Activated B cell treated with CpG ODN at 0.5 μM for 24 hours (primary cell): ENCODE data around the gene ILKAP. TPM values are rescaled to one million over a fixed set of nuclear protein-coding genes. Genes with fewer than 3 reads are reported as not detected.
A peak's percentile ranks its signal among the peaks of the same experiment; 100 is the strongest.

ENCODE experiments used
- ATAC-seq: fragments of 200-7000 bp; cut with Tn5 transposase; one replicate; pipeline ENCODE4 v1.10.0; 2021; ENCODE audit warnings: low read depth, mild to moderate bottlenecking, moderate library complexity
- CTCF ChIA-PET: fragments of 350-600 bp; sonication (Branson Sonifier 250); formaldehyde crosslinking; loops from one replicate; lab custom pipeline; 2021; ENCODE audit warnings: antibody characterized with exemption; lab: Charles Lee
- POLR2A ChIA-PET: fragments of 350-600 bp; sonication (Branson Sonifier 250); formaldehyde crosslinking; loops from one replicate; lab custom pipeline; 2021; ENCODE audit warnings: antibody characterized with exemption; lab: Charles Lee
- DNase-seq: peaks from one replicate; pipeline ENCODE4 v3.0.0; 2022
- H3K27ac Mint-ChIP-seq: one replicate; pipeline ENCODE4 v1.8.0; 2020; ENCODE audit warnings: mixed read lengths
- H3K27me3 Mint-ChIP-seq: one replicate; pipeline ENCODE4 v1.8.0; 2021; ENCODE audit warnings: mixed read lengths
- H3K36me3 Mint-ChIP-seq: one replicate; pipeline ENCODE4 v1.8.0; 2021; ENCODE audit warnings: low read depth, mixed read lengths
- H3K4me1 Mint-ChIP-seq: one replicate; pipeline ENCODE4 v1.8.0; 2021; ENCODE audit warnings: mixed read lengths
- H3K4me3 Mint-ChIP-seq: one replicate; pipeline ENCODE4 v1.8.0; 2020; ENCODE audit warnings: mild to moderate bottlenecking, mixed read lengths
- H3K9me3 Mint-ChIP-seq: one replicate; pipeline ENCODE4 v1.8.0; 2020; ENCODE audit warnings: mixed read lengths
- CTCF ChIP-seq: fragments of 200-600 bp; IDR thresholded peaks from one replicate; pipeline ENCODE4 v1.8.0; 2022; ENCODE audit warnings: antibody characterized with exemption, mild to moderate bottlenecking
- intact Hi-C: fragments of 100-400 bp; cut with micrococcal nuclease; formaldehyde crosslinking; loops from one replicate; pipeline ENCODE4 v1.15.1; 2024
- total RNA-seq: library from RNA; stranded (reverse); gene quantifications from 2 replicates; pipeline ENCODE4 v1.2.3, GENCODE V29; 2022

ILKAP gene
- total RNA-seq: 64.4 and 77.3 TPM in 2 replicates

- POLR2A ChIA-PET: interaction anchor here (0.6 to 2.0 kb wide), 13 partner anchors 9 to 263 kb away, joined by 3 to 11 read pairs (median 4); partner anchors contain the start of gene SCLY
- Mint-ChIP-seq H3K4me3 (peak within 1 kb of the TSS; percentile 85), H3K9me3 (no peaks in the 10 kb centered on the region), H3K27me3 (no peaks in the 10 kb centered on the region), H3K36me3 (peaks cover 6% of the 10 kb centered on the region), H3K27ac (peak within 1 kb of the TSS; percentile 89), H3K4me1 (peaks cover 48% of the 10 kb centered on the region)
- ATAC-seq: peak; percentile 97
- no peak for TF ChIP-seq CTCF
- intact Hi-C loops: loop anchor here (1.0 kb wide), 5 partner anchors 28 to 235 kb away; partner anchors contain the start of gene PER2
- CTCF ChIA-PET: no interaction called here
- peak; percentile 90 for DNase-seq
Measured at GRCh38 chr2:238203094-238203972, at the start of gene ILKAP. Gene ILKAP, minus strand, starts transcription at chr2:238203695. Its CDS starts 142 bp downstream, at chr2:238203553.

- no peaks in the 10 kb centered on the region for H3K4me1 Mint-ChIP-seq
- CTCF ChIA-PET: interaction anchor here (2.3 kb wide), 1 partner anchor 10 kb away, joined by 13 read pairs; no protein-coding TSS in a partner anchor
- H3K36me3 Mint-ChIP-seq: peaks cover 71% of the 10 kb centered on the region
- no peak for TF ChIP-seq CTCF
- POLR2A ChIA-PET: no interaction called here
- no peak overlapping the region for H3K4me3 Mint-ChIP-seq
- no peaks in the 10 kb centered on the region for H3K27me3 Mint-ChIP-seq
- DNase-seq: no peak
- H3K27ac Mint-ChIP-seq: no peak overlapping the region
- no peak for ATAC-seq
- H3K9me3 Mint-ChIP-seq: no peaks in the 10 kb centered on the region
- intact Hi-C loops: no loop called here
Measured at GRCh38 chr2:238252766-238253630, 49.5 kb upstream of the ILKAP start.

GRCh38 chr2:238251986-238252385 is 48.5 kb upstream of the ILKAP start:
- H3K36me3 Mint-ChIP-seq: peaks cover 72% of the 10 kb centered on the region
- ChIA-PET CTCF (no interaction called here), POLR2A (no interaction called here)
- H3K27me3 Mint-ChIP-seq: no peaks in the 10 kb centered on the region
- H3K27ac Mint-ChIP-seq: no peak overlapping the region
- no peak for TF ChIP-seq CTCF
- H3K4me3 Mint-ChIP-seq: no peak overlapping the region
- no peak for DNase-seq
- intact Hi-C loops: no loop called here
- no peaks in the 10 kb centered on the region for H3K4me1 Mint-ChIP-seq
- no peak for ATAC-seq
- H3K9me3 Mint-ChIP-seq: no peaks in the 10 kb centered on the region

- Mint-ChIP-seq H3K27me3 (no peaks in the 10 kb centered on the region), H3K36me3 (peaks cover 70% of the 10 kb centered on the region), H3K4me3 (no peak overlapping the region), H3K4me1 (no peaks in the 10 kb centered on the region), H3K9me3 (no peaks in the 10 kb centered on the region), H3K27ac (no peak overlapping the region)
- DNase-seq (no peak), ATAC-seq (no peak)
- TF ChIP-seq CTCF: no peak
- CTCF ChIA-PET: no interaction called here
- POLR2A ChIA-PET: no interaction called here
- intact Hi-C loops: no loop called here
Measured at GRCh38 chr2:238251331-238251730, 47.8 kb upstream of the ILKAP start.
